ENCODE data around the gene LTBP4.
A peak's percentile ranks its signal among the peaks of the same experiment; 100 is the strongest.
"Not testable (repeated sequence)": the region's sequence is repeated elsewhere in the genome, so short reads cannot be mapped to it uniquely, and the experiment has no call there.

Gene LTBP4

GRCh38 chr19:40601134-40601974 lies at the start of gene LTBP4:
Gene LTBP4, plus strand, starts transcription at chr19:40601369. Its CDS starts 19 bp downstream, at chr19:40601388.
- no peak for DNase-seq

- no peak for DNase-seq
These were observed 48.3 kb upstream of the LTBP4 start for GRCh38 chr19:40552848-40553247.

GRCh38 chr19:40553885-40554857 lies 47.0 kb upstream of the LTBP4 start:
- no peak for DNase-seq

GRCh38 chr19:40555978-40556689 lies 45.0 kb upstream of the LTBP4 start:
- DNase-seq, result no peak

GRCh38 chr19:40556953-40557530 lies 44.1 kb upstream of the LTBP4 start:
- DNase-seq, result no peak

GRCh38 chr19:40559394-40559793 lies 41.8 kb upstream of the LTBP4 start:
- DNase-seq, result no peak

GRCh38 chr19:40560092-40560507 lies 41.1 kb upstream of the LTBP4 start:
- no peak for DNase-seq

- DNase-seq, result no peak
These were observed 39.2 kb upstream of the LTBP4 start for GRCh38 chr19:40561947-40562346.

GRCh38 chr19:40564535-40564934 lies 36.6 kb upstream of the LTBP4 start:
- DNase-seq, result not testable (repeated sequence)

GRCh38 chr19:40565355-40565754 lies 35.8 kb upstream of the LTBP4 start:
- no peak for DNase-seq

GRCh38 chr19:40565910-40566495 lies 35.2 kb upstream of the LTBP4 start:
- DNase-seq, result no peak

GRCh38 chr19:40567040-40567749 lies 34.0 kb upstream of the LTBP4 start:
- DNase-seq, result no peak

- no peak for DNase-seq
These were observed 33.2 kb upstream of the LTBP4 start for GRCh38 chr19:40567750-40568494.

GRCh38 chr19:40570313-40571004 lies 30.7 kb upstream of the LTBP4 start:
- peak; percentile 98 for DNase-seq

- DNase-seq, result no peak
These were observed 30.2 kb upstream of the LTBP4 start for GRCh38 chr19:40571005-40571318.

GRCh38 chr19:40571831-40572495 lies 29.2 kb upstream of the LTBP4 start:
- DNase-seq, result no peak

- no peak for DNase-seq
These were observed 25.8 kb upstream of the LTBP4 start for GRCh38 chr19:40575326-40575725.

GRCh38 chr19:40576151-40576584 lies 25.0 kb upstream of the LTBP4 start:
- DNase-seq, result no peak

- DNase-seq, result peak; percentile 96
These were observed 24.4 kb upstream of the LTBP4 start, which contains the start of gene SHKBP1 for GRCh38 chr19:40576585-40577451. Gene SHKBP1, plus strand, starts transcription at chr19:40576873. Its CDS starts 27 bp downstream, at chr19:40576900.
